GM12878 (cell line): ENCODE results near the gene COL27A1. TPM values are rescaled to one million over a fixed set of nuclear protein-coding genes. Genes with fewer than 3 reads are reported as not detected.

Experiments used
- ATAC-seq: fragments of 200-7000 bp; cut with Tn5 transposase; 3 replicates; pipeline ENCODE4 v1.9.1; 2020; ENCODE audit warnings: mild to moderate bottlenecking, moderate library complexity
- BruUV-seq: library from RNA; stranded (reverse); fragments of 400-500 nt; replicated peaks from 2 replicates; lab custom pipeline; 2021; lab: Mats Ljungman, UMichigan
- CTCF ChIA-PET: fragments of 300-600 bp; sonication (Branson Sonifier 250); formaldehyde crosslinking; extraction: SDS; loops from one replicate; lab custom pipeline; 2021; ENCODE audit warnings: inconsistent platforms; lab: Yijun Ruan, JAX
- POLR2A ChIA-PET: fragments of 350-600 bp; formaldehyde crosslinking; extraction: SDS; loops from one replicate; lab custom pipeline; 2021; ENCODE audit warnings: inconsistent platforms; lab: Charles Lee
- RAD21 ChIA-PET: fragments of 300-600 bp; sonication (Branson Sonifier 250); formaldehyde crosslinking; loops from one replicate; lab custom pipeline; 2023; ENCODE audit warnings: antibody characterized with exemption; ENCODE audit not compliant: unreplicated experiment; lab: Charles Lee
- SMC1A ChIA-PET: fragments of 300-600 bp; sonication (Branson Sonifier 250); formaldehyde crosslinking; loops from one replicate; lab custom pipeline; 2023; ENCODE audit not compliant: unreplicated experiment, uncharacterized antibody; lab: Charles Lee
- DNase-seq: peaks from one replicate; pipeline ENCODE4 v3.0.0-alpha.2; 2011; ENCODE audit warnings: low read depth, low spot score
- FAIRE-seq: peaks from 3 replicates; lab custom pipeline; 2011; peaks lifted over from hg19 to GRCh38; lab: Jason Lieb, UNC
- H2AFZ ChIP-seq: 2 replicates; pipeline ENCODE4 v1.6.0; 2011; ENCODE audit warnings: low read depth, low read length, control low read depth; ENCODE audit not compliant: control insufficient read depth
- H3K27ac ChIP-seq: 2 replicates; pipeline ENCODE4 v1.5.1; 2011; ENCODE audit warnings: control low read depth; ENCODE audit not compliant: control insufficient read depth, insufficient read depth
- H3K27me3 ChIP-seq, 2 experiments: replicated peaks in 1 of 2; 2 replicates each; pipeline versions ENCODE4 v1.6.0 to v1.6.1; 2011; ENCODE audit warnings: low read length in 1 of 2; ENCODE audit not compliant: control insufficient read depth in 2 of 2, insufficient read depth in 2 of 2
- H3K36me3 ChIP-seq, 2 experiments: 2 replicates each; pipeline ENCODE4 v1.5.1; 2011; ENCODE audit warnings: low read length in 1 of 2; ENCODE audit not compliant: control insufficient read depth in 2 of 2, insufficient read depth in 2 of 2
- H3K4me1 ChIP-seq: 2 replicates; pipeline ENCODE4 v1.6.1; 2011; ENCODE audit warnings: mild to moderate bottlenecking, low read length, moderate library complexity, mixed read lengths; ENCODE audit not compliant: control insufficient read depth, insufficient read depth
- H3K4me2 ChIP-seq: 2 replicates; pipeline ENCODE4 v1.6.0; 2011; ENCODE audit warnings: control low read depth; ENCODE audit not compliant: control insufficient read depth, insufficient read depth
- H3K4me3 ChIP-seq: fragments of 200-600 bp; sonication (generic); 2 replicates; pipeline ENCODE4 v1.5.1; 2016
- H3K79me2 ChIP-seq: 2 replicates; pipeline ENCODE4 v1.6.0; 2011; ENCODE audit warnings: low read length; ENCODE audit not compliant: control insufficient read depth, insufficient read depth
- H3K9ac ChIP-seq: 2 replicates; pipeline ENCODE4 v1.8.0; 2011; ENCODE audit warnings: low read length, control low read depth, mixed read lengths; ENCODE audit not compliant: control insufficient read depth, insufficient read depth
- H3K9me3 ChIP-seq: replicated peaks from 3 replicates; pipeline ENCODE4 v1.5.1; 2011; ENCODE audit warnings: mild to moderate bottlenecking, low read length; ENCODE audit not compliant: control insufficient read depth, insufficient read depth
- H4K20me1 ChIP-seq: 2 replicates; pipeline ENCODE4 v1.6.0; 2011; ENCODE audit not compliant: control insufficient read depth, insufficient read depth
- CREM ChIP-seq: IDR thresholded peaks from 2 replicates; pipeline ENCODE4 v1.6.1; 2014; ENCODE audit warnings: antibody characterized with exemption, low read depth
- FOXK2 ChIP-seq: fragments of 450-650 bp; IDR thresholded peaks from 2 replicates; pipeline ENCODE4 v1.6.1; 2017; ENCODE audit warnings: mild to moderate bottlenecking, moderate library complexity
- IKZF1 ChIP-seq: fragments of 450-650 bp; conservative IDR thresholded peaks from 2 replicates; pipeline ENCODE4 v1.6.1; 2017; ENCODE audit warnings: antibody characterized with exemption, mild to moderate bottlenecking
- JUND ChIP-seq: IDR thresholded peaks from 2 replicates; pipeline ENCODE4 v1.6.1; 2012; ENCODE audit warnings: low read depth, mild to moderate bottlenecking, low read length, improper control_type of control experiment, moderate library complexity
- KLF5 ChIP-seq: fragments of 450-650 bp; IDR thresholded peaks from 2 replicates; pipeline ENCODE4 v1.6.1; 2014; ENCODE audit warnings: mild to moderate bottlenecking; ENCODE audit not compliant: partially characterized antibody
- MXI1 ChIP-seq: fragments of 150-350 bp; IDR thresholded peaks from 2 replicates; pipeline ENCODE4 v1.6.1; 2011; ENCODE audit warnings: low read depth, mild to moderate bottlenecking, inconsistent platforms, low read length, improper control_type of control experiment
- MYC ChIP-seq: IDR thresholded peaks from 2 replicates; pipeline ENCODE4 v1.6.1; 2011; ENCODE audit warnings: mild to moderate bottlenecking, low read length, moderate library complexity, inconsistent platforms; ENCODE audit not compliant: insufficient read depth, insufficient replicate concordance, insufficient read length, severe bottlenecking
- RUNX3 ChIP-seq: IDR thresholded peaks from 2 replicates; pipeline ENCODE4 v1.6.1; 2012; ENCODE audit warnings: low read length, inconsistent platforms
- ZNF217 ChIP-seq: fragments of 450-650 bp; IDR thresholded peaks from 2 replicates; pipeline ENCODE4 v1.6.1; 2017; ENCODE audit warnings: antibody characterized with exemption, mild to moderate bottlenecking
- ZSCAN29 ChIP-seq: fragments of 450-650 bp; IDR thresholded peaks from 2 replicates; pipeline ENCODE4 v1.6.1; 2017; ENCODE audit warnings: mild to moderate bottlenecking, moderate library complexity
- ZZZ3 ChIP-seq: IDR thresholded peaks from 2 replicates; pipeline ENCODE4 v1.6.1; 2011; ENCODE audit warnings: low read depth; ENCODE audit not compliant: control insufficient read depth, insufficient read length
- WGBS: methylation state at CpG from one replicate; pipeline ENCODE4 v1.1.6; 2016; ENCODE audit warnings: low lambda C conversion rate; ENCODE audit not compliant: insufficient replicate concordance, insufficient coverage; ENCODE audit errors: missing lambda C conversion rate; 5-methylcytosine and 5-hydroxymethylcytosine counted together
- in situ Hi-C: fragments of 300-500 bp; cut with MboI; formaldehyde crosslinking; loops from 9 replicates; pipeline ENCODE4 v1.14.3; 2018; ENCODE audit warnings: mixed read lengths
- intact Hi-C: fragments of 100-400 bp; cut with micrococcal nuclease; formaldehyde crosslinking; loops from one replicate; pipeline ENCODE4 v1.14.2; 2022; ENCODE audit not compliant: unreplicated experiment
- polyA plus RNA-seq, 11 experiments: library from polyadenylated mRNA; depleted of rRNA in 4 of 11; unstranded in 6 of 11; stranded (reverse) in 5 of 11; fragments of >200 nt; fragmentation: Nextera tagmentation in 4 of 11; fragmentation: Illumina TruSeq in 1 of 11; extraction: Ambion mirVana in 4 of 11; extraction: Trizol in 1 of 11; gene quantifications; 1 replicate in 1 of 11; 2 replicates in 10 of 11; pipeline versions ENCODE4 v1.2.1 to v1.2.3, GENCODE V29; 2011 to 2016; ENCODE audit warnings: inconsistent platforms in 2 of 11, missing spikeins in 2 of 11, low read depth in 1 of 11
- total RNA-seq, 4 experiments: library from RNA; depleted of rRNA in 3 of 4; stranded (reverse); fragments of >200 nt in 3 of 4; fragmentation: Illumina TruSeq in 1 of 4; extraction: Trizol in 1 of 4; gene quantifications; 2 replicates each; pipeline versions ENCODE4 v1.2.1 to v1.2.3, GENCODE V29; 2013 to 2021
- TF ChIP-seq, protein P1 (sequence below): IDR thresholded peaks from 2 replicates; pipeline ENCODE4 v1.6.1; 2011; ENCODE audit warnings: mild to moderate bottlenecking, low read depth, low read length, moderate library complexity; ENCODE audit not compliant: insufficient replicate concordance

COL27A1 gene
- total and polyA plus RNA-seq, 10 of the 15 experiments (the other 5 are each of a cell fraction or from before 2014, with no cell fraction given), result 0.10 TPM; not detected in 9

DNA sequence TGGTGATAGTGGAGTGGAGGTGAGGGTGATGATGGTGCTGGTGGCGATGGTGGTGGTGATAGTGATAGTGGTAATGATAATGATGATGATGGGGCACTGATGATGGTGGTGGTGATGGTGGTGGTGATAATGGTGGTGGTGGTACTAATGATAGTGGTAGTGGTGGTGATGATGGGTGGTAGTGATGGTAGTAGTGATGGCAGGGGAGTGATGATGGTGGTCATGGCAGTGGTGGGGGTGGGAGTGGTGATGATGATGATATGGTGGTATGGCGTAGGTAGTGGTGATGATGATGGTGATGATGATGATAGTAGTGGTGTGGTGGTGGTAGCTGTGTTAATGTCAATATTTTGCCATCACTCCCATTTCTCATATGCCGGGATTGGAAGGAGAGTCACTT, 123.0 kb downstream of the COL27A1 start:
- Histone ChIP-seq H3K4me3 (no peak overlapping the region), H3K4me2 (no peak overlapping the region), H3K79me2 (no peaks in the 10 kb centered on the region), H2AFZ (no peak overlapping the region), H3K4me1 (no peaks in the 10 kb centered on the region), H3K9me3 (no peaks in the 10 kb centered on the region), H4K20me1 (no peaks in the 10 kb centered on the region)
- WGBS, result 69% methylated on average over 3 of the region's 3 CpGs
- DNase-seq, result no peak
- TF ChIP-seq CREM (no peak), FOXK2 (no peak), KLF5 (no peak), RUNX3 (no peak), ZNF217 (no peak), MXI1 (no peak), ZZZ3 (no peak), MYC (no peak), JUND (no peak), ZSCAN29 (no peak), IKZF1 (no peak)
- TF ChIP-seq, protein P1, sequence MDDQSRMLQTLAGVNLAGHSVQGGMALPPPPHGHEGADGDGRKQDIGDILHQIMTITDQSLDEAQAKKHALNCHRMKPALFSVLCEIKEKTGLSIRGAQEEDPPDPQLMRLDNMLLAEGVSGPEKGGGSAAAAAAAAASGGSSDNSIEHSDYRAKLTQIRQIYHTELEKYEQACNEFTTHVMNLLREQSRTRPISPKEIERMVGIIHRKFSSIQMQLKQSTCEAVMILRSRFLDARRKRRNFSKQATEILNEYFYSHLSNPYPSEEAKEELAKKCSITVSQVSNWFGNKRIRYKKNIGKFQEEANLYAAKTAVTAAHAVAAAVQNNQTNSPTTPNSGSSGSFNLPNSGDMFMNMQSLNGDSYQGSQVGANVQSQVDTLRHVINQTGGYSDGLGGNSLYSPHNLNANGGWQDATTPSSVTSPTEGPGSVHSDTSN, result no peak
- TF ChIP-seq, all 136 proteins: peak for 0
- ChIA-PET POLR2A (no interaction called here), SMC1A (interaction anchor here (1.5 kb wide), 1 partner anchor 13 kb away, joined by 3 read pairs; no protein-coding TSS in a partner anchor), CTCF (no interaction called here), RAD21 (no interaction called here)
- Histone ChIP-seq H3K27me3 (peaks cover 0 to 5% of the 10 kb centered on the region in 2 experiments; a peak in 1 of 4 replicates), H3K27ac (no peak overlapping the region), H3K36me3 (no peaks in the 10 kb centered on the region), H3K9ac (no peak overlapping the region)
- intact Hi-C loops (no loop called here), in situ Hi-C loops (loop anchor here (25.0 kb wide), 1 partner anchor 191 kb away; the partner anchor contains the start of genes AMBP and KIF12)
- no peak for ATAC-seq
- no TSS peak for BruUV-seq
- FAIRE-seq, result no peak
